Cardiac septum (tissue), 1 donor: Measurements from ENCODE around the gene KCNJ4. TPM values are rescaled to one million over a fixed set of nuclear protein-coding genes. Genes with fewer than 3 reads are reported as not detected.

Experiments
- DNase-seq: peaks from one replicate; pipeline ENCODE4 v3.0.0-alpha.2; 2020; ENCODE audit warnings: low spot score
- intact Hi-C: fragments of 100-400 bp; cut with DNase I; formaldehyde crosslinking; loops from one replicate; pipeline ENCODE4 v1.14.0; 2022
- long read RNA-seq: library from polyadenylated mRNA; unstranded; transcript quantifications from one replicate; pipeline ENCODE4 v2.0.0, GENCODE V29; 2021
- total RNA-seq: library from RNA; stranded (reverse); fragmentation: NEBNext Ultra II Directional; extraction: Animal tissue kit (Norgen Biotek cat#: 25700); gene quantifications from one replicate; pipeline ENCODE4 v1.2.1, GENCODE V29; 2021
- donor health status: DM: no; HTN: no; CAD: no.

Gene KCNJ4
- total RNA-seq: 67.8 TPM
- long read RNA-seq, transcript KCNJ4-201 (2 exons, 2,065 nt): major isoform, 13 of 32 reads
- long read RNA-seq, partial matches to known transcripts: 0 of 32 reads
- long read RNA-seq, other reads (novel, unspliced or antisense): 19 of 32 reads

DNA sequence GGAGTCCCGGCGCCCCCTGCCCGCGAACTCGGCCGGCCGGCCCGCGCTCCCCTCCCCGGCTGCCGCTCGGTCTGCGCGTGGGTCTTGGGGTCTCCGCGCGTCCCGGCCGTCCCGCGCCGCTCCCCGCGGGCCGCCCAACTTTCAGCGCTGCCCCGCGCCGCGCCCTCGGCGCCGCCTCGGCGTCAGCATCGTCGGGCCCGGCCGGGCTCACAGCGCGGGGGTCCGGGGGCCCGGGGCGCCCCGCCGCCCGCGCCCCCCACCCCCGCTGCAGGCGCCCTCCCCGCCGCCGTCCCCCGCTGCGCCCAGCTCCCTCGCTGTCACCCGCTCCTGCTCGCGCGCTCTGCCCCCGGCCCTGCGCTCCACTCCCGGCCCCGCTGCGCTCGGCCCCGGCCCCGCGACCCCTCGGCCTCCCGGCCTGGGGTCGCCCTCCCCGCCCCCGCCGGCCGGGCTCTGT, at the start of gene KCNJ4:
Gene KCNJ4 (minus strand): TSS at position 124 of the 454 bp plus-strand sequence. CDS start 27,067 bp downstream, outside the sequence.
- intact Hi-C loops: no loop called here
- no peak for DNase-seq

DNA sequence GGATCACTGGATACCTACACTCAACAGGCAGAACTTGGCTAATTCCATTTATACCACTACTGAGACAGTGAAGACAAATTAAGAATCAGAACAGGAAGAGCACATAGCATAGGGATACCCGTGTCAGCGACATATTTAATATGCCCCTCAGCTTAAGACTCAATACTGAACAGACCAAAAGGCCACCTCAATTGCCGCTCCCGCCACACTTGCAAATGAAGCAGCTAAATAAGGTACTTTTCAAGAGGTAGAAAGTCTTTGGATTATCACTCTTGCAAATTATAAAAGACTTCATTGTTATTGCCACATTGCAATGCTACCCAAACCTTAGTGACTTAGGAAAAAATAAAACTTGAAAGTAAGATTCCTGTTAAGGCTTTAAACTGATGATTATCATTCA, 48.0 kb upstream of the KCNJ4 start:
- intact Hi-C loops: loop anchor here (5.0 kb wide), 1 partner anchor 36 kb away; the partner anchor contains the start of gene KDELR3

DNA sequence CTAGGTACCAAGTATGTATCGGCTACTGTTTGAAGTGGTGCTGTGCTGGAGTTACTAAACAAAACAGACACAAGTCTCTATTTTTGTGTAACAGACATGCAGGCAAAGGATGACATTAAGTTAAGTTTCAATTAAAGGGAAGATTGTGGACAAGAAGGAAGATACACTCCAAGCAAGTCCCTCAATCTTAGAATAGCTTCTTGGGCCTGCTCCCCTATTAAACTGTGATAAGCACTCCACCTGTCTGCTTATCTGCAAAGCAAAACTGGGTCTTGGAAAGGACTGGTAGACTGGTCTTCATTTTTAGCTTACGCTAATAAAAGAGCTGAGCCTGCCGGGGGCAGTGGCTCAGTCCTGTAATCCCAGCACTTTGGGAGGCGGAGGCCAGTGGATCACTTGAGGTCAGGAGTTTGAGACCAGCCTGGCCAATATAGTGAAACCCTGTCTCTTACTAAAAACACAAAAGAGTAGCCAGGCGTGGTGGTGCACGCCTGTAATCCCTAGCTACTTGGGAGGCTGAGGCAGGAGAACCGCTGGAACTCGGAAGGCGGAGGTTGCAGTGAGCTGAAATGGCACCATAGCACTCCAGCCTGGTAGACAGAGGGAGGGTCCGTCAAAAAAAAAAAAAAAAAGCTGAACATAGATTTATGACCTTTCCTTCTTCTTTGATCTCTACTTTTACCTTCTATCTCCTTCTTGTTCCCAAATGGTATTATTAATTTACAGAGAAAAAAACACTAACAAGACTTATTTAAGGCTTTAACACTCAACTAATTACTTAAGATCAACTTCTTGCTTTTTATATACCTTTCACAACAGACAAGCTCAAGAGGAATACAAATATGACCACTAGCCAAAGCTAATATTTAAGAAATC, 47.0 kb upstream of the KCNJ4 start:
- intact Hi-C loops: loop anchor here (5.0 kb wide), 1 partner anchor 35 kb away; the partner anchor contains the start of gene KDELR3
- no peak for DNase-seq

More for the DNA sequence above, 48.0 kb upstream of the KCNJ4 start:
- DNase-seq: no peak

DNA sequence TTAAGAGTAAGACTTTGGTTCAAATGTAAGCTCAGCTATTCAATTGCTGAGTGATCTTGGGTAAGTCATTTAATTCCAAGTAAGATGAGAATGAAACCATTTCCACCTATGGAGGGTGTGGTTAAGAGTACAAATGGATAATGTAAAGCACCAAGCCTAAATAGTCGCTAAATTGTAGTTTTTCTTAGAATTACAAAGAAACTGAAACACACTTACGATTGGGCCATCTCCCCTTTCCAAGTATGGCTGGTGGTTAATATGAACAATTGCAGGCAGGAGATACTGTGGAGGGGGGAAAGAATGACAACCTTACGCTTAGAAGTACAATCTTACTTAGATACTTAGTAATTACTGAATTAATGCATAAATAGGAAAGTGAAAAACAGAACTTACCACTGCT, 42.9 kb upstream of the KCNJ4 start:
- intact Hi-C loops: no loop called here
- no peak for DNase-seq

DNA sequence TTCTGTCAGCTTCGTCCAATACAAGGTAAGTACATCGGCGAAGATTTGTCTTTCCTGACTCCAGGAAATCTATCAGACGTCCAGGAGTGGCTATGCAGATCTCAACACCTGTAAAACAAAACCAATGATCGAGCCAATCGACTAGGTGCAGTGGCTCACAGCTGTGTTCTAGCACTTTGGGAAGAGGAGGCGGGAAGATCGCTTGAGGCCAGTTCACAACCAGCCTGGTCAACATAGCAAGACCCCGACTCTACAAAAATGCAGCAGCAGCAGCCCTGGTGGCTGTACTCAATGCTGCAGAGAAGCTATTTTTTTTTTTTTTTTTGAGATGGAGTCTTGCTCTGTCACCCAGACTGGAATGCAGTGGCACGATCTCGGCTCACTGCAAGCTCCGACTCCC, 39.9 kb upstream of the KCNJ4 start:
- no peak for DNase-seq
- intact Hi-C loops: no loop called here

DNA sequence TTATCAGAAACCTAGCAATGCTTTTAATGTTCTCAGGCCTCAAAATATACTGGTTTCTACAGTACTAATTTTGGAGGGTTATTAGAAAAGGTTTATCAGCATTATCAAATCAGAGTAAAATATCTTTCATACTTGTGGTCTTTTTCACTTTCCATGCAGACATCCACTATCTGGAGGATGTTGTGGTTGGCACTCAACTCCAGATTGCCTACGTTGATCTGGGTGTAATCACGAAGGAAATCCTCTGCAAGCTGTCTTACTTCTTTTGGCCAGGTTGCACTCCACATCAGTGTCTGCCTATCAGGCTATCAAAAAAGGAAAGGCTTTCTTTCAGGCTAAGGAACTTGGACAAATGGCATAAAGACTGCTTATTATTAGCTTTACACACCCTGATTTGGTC, 39.5 kb upstream of the KCNJ4 start:
- no peak for DNase-seq
- intact Hi-C loops: no loop called here

DNA sequence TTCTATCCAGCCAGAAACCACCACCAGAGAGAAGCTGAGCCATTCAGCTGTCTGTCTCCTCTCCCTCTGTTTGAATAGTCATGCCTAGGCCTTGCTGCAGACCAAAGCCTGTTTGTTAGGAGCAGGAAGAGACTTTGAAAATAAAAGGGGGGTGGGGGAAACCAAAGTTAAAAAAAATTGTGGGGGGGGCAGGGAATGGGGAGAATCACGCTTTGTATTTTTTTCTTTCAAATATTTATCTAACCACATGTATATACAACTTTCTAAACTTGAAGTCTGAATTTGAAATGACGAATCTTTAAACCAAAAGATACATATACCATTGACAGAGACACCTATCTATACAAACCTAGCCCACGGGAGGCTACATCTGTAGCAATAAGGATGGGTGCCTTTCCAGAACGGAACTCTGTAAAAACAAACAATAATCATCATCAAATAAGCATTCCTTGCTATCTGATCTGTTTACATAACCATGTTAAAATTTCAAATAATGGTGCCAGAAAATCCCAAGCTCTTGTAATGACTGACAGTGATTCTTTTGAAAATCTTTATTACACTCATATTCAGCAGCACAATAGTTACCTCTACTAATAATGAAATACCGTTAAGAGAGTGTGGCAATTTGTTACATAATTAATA, 36.8 kb upstream of the KCNJ4 start:
- DNase-seq: no peak
- intact Hi-C loops: no loop called here

DNA sequence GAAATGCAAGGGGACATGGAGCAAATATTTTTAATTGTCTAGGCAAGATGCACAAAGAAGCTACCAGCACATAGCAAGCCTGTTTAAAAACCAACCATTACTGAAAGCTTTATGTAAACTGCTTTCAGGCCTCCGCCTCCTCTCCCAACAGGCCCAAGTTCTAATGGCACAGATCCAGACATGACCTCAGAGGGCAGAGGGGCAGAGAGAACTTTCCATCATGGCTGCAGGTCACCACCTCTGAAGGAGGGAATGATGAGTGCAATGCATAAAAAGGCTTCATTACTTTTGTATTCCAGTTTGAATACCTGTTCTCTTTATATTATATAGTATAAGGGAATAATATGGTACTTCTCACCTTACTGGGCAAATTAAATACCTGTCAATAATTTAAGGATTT, 35.9 kb upstream of the KCNJ4 start:
- intact Hi-C loops: no loop called here
- DNase-seq: no peak

DNA sequence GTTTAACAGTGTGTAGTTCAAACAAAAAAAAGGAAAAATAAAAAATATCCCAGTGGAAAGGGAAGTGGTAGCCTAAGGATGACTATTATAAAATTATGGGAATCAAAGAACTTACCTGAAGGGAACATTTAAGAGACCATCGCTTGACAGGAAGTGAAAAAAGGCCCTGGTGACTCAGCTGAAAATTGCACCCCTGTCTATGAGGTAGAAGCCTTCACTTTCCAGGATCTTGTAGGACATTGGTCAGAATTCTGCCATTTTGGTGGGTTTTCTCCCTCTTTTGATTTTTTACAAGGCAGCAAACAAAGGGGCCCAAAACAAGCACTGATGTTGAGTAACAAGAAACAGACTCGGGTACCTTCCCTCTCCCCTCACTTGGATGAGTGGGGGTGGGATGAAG, 35.5 kb upstream of the KCNJ4 start:
- no peak for DNase-seq
- intact Hi-C loops: no loop called here

DNA sequence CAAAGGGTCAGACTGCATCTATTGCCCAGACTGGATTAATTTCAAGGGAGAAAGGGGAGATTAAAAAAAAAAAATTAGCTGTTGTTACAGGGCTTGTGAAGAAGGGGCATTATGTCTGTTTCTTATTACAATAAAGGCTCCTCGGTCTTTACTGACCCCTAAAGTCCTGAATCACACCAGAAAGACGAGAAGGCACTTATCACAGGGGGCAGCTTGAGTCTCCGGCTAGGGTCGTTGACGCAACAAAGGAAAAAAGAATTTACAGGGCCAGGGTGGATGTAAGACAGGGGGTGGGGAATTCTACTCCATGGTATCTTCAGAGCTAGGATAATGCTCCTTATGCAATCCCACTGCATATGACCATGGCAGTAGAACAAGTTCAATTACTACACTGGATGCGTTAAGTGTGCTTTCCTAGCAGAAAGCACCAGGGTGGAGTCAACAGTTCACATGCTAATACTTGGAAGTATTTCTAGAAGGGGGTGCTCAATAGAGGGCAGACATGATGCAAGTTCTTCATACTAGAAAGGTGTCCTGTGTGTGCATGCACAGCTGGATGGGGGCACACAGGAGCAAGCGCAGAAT, 34.7 kb upstream of the KCNJ4 start:
- intact Hi-C loops: no loop called here

DNA sequence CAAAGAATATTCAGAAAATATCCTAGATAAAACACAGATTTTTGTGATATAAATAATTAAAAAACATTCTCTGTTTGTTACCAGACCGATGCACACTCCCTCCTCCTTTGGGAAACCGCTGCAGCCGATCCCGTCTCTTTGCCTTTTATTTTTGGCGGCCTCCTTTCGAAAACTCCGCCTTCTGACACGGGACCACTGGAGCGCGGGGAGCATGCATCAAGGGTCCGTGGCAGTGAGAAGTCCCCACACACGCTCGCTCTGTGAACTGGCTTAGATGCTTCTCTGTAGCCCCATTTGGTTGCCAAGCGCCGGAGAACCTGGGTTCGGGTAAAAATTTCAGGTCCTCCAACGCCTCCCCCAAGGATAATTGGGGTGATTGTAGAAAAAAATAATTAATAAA, 34.1 kb upstream of the KCNJ4 start:
- intact Hi-C loops: no loop called here
- DNase-seq: no peak

More for the DNA sequence above, 34.7 kb upstream of the KCNJ4 start:
- DNase-seq: no peak

DNA sequence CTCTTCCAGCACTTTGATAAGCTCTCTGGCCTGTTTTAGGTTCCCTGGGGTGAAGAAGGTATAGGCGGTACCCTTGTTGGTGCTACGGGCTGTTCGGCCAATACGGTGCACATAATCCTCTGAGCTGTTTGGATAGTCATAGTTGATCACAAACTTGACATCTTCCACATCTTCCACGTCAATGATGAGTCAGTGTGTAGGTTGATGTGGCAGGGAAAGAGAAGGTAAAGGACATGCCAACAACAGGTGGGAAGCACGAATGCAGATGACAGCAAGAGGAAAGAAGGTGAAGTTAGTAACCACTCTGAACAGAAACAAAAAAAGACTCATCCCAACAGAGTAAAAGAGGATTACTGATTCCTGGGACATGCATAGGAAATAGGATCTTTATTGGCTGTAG, 32.9 kb upstream of the KCNJ4 start:
- DNase-seq: no peak
- intact Hi-C loops: no loop called here

DNA sequence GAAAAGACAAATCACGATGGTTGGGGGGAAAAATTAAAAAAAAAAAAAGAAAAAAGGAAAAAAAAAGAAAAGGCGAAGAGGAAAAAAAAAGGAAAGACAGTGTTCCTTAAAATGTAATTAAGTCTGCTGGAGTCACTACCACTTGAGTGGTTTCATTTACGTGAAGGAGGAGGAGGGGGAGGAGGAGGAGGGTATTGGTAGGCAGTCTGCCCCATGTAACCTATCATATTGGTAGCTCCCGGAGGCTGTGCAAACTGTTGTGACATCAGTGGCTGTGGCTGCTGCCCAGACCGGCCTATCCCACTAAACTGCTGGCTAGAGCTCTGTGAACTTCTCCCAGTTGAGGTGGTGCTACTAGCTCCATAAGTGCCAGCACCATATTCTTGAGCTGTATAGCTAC, 30.8 kb upstream of the KCNJ4 start:
- DNase-seq: no peak
- intact Hi-C loops: no loop called here

DNA sequence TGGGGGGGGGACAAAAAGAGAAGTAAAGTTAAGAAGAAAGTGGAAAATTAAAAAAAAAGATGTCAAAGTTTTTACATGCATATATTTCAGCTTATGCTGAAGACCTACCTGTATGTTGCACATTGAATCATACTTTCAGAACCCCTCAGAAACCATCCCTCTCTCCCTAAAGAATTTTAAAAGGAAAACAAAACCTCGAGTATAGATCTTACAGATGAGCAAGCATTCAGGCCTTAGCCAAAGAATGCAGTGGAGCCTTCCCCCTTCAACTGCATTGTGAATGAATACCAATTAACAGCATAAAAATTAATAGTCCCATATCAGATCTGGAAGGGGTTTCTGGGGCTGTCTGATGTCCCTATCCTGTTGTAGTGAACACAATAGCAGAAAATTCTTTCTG, 29.2 kb upstream of the KCNJ4 start:
- intact Hi-C loops: no loop called here
- no peak for DNase-seq

DNA sequence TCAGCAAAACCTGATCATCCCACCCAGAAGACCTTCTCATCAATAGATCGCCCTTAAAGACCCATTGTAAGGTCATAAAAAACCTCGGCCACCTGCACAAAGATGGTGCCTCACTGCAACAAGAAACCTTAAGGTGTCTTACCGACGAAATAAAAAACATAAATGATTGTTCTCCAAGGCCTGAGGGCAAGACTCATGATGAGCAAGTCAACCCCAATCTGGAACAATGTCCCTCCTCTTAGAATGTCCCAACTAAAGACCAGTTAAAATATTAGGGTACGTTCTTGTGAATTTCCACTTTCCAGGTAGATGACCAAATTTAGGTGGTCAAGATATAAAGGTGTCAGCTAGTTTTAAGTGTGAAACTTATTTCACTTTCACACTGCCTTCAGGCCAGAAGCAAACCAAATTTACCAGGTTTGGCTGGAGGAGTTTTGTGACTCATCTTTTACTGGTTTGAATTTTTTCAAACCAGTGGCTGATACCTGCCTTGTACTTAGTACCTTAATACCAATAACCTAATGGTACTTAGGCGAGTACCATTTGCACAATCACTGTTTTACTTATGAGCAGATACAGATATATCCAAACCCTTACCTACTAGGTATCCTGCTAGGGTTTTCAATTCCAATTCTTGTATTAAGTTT, 27.8 kb upstream of the KCNJ4 start:
- DNase-seq: no peak
- intact Hi-C loops: no loop called here

DNA sequence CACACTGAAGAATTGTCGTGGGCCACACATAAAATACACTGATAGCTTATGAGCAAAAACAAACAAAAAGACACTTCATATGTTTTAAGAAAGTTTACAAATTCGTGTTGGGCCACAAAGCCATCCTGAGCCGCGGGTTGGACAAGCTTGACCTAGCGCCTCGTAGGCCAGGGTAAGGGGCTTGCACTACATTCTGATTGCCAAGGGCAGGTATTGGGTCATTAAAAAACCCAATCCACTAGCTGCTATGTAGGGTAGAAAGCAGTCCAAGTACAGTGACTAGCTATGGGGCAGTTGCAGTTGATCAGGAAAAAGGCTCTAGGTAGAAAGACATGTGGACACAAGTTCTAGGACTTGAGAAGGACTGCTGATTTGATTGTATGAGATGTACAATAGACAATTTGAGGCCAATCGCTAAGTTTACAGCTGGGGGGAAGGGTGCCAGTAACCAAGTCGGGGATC, 26.9 kb upstream of the KCNJ4 start:
- no peak for DNase-seq
- intact Hi-C loops: no loop called here

DNA sequence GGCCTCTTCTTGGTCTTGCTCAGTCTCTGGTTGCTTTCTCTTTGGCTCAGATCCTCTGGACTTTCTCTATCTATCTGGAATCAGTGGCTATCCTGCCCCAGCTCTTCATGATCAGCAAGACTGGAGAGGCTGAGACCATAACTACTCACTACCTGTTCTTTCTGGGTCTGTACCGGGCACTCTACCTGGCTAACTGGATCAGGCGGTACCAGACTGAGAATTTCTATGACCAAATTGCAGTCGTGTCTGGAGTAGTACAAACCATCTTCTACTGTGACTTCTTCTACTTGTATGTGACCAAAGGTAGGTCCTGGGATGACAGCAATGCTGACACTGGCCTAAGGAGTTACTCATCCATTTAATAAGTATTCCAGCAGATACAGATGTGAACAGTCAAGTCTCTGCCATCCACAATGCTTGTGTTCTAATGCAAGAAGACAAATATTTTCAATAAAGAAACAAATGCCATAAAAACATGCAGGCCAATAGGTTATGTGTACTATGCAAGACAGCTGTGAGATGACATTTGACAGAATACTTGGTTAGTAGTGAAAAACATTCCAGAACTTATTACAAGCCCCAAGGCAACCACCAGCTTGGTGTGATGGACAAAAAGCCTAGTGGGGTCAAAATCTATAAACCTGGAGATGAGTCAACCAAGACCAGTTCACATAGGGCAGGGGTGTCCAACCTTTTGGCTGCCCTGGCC, 26.3 kb upstream of the KCNJ4 start:
- no peak for DNase-seq
- intact Hi-C loops: no loop called here

DNA sequence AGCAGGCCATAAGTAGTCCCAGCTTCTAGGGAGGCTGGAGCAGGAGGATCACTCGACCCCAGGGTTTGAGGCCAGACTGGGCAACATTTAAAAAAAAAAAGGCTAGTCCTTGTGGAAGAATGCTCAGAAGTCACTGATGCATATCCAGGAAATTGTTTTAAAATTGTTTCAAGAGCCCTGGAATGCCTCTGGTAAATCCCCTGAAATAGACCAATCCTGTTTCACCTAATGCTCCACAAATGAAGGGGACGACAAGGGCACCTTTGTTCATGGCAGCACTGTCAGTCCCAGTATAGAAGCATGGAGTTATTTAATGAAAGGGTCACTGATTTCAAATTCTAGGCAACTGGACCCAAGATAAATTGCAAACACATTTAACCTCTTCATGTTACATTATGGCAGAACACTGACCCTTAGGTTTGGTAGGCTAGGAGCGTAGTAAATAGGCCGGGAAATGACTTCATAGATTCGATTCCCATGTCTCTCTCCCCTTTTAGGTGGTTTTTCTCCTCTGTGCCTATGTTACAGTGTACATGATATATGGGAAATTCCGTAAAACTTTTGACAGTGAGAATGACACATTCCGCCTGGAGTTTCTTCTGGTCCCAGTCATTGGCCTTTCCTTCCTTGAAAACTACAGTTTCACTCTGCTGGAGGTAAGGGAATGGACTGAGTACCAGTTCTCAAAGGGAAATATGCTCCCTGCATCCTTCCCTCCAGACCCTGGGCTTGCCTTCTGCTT, 24.3 kb upstream of the KCNJ4 start:
- DNase-seq: no peak
- intact Hi-C loops: loop anchor here (5.0 kb wide), 1 partner anchor 43 kb away; no protein-coding TSS in a partner anchor
